Natural killer cell (primary cell): ENCODE measurements around the gene NAPA. TPM values are rescaled to one million over a fixed set of nuclear protein-coding genes. Genes with fewer than 3 reads are reported as not detected.

Experiments used
- ATAC-seq, 3 donors: fragments of 150-1000 bp in 2 of 3; fragments of 200-7000 bp in 1 of 3; cut with Tn5 transposase; 1 replicate in 1 of 3; 2 replicates in 2 of 3; pipeline ENCODE4 v1.10.0; 2021; ENCODE audit warnings: mild to moderate bottlenecking in 2 of 3, moderate library complexity in 2 of 3
- DNase-seq, 2 donors: peaks; one replicate each; pipeline versions ENCODE4 v3.0.0 to v3.0.0-alpha.2; 2013 to 2021; ENCODE audit warnings: mixed read lengths in 1 of 2
- H3K27ac ChIP-seq: one replicate; pipeline ENCODE4 v1.5.1; 2013; ENCODE audit warnings: mild to moderate bottlenecking, low read length
- H3K27me3 ChIP-seq: one replicate; pipeline ENCODE4 v1.6.1; 2013; ENCODE audit warnings: low read length; ENCODE audit not compliant: control insufficient read depth, insufficient read depth
- H3K36me3 ChIP-seq: one replicate; pipeline ENCODE4 v1.6.1; 2013; ENCODE audit warnings: low read length; ENCODE audit not compliant: control insufficient read depth, insufficient read depth
- H3K4me1 ChIP-seq: one replicate; pipeline ENCODE4 v1.6.1; 2013; ENCODE audit warnings: low read length; ENCODE audit not compliant: control insufficient read depth, insufficient read depth
- H3K4me3 ChIP-seq: one replicate; pipeline ENCODE4 v1.5.1; 2013; ENCODE audit warnings: low read length
- H3K9me3 ChIP-seq: one replicate; pipeline ENCODE4 v1.6.1; 2013; ENCODE audit warnings: low read length; ENCODE audit not compliant: control insufficient read depth, insufficient read depth
- H3K27ac Mint-ChIP-seq, 2 donors: one replicate each; pipeline ENCODE4 v1.8.0; 2022; ENCODE audit warnings: mild to moderate bottlenecking in 2 of 2, mixed read lengths in 2 of 2, moderate library complexity in 1 of 2
- H3K27me3 Mint-ChIP-seq, 2 donors: one replicate each; pipeline ENCODE4 v1.8.0; 2022; ENCODE audit warnings: low read depth in 2 of 2, mixed read lengths in 2 of 2
- H3K36me3 Mint-ChIP-seq: one replicate; pipeline ENCODE4 v1.8.0; 2022; ENCODE audit warnings: mixed read lengths
- H3K4me1 Mint-ChIP-seq, 2 donors: one replicate each; pipeline ENCODE4 v1.8.0; 2022; ENCODE audit warnings: mixed read lengths in 2 of 2
- H3K4me3 Mint-ChIP-seq: one replicate; pipeline ENCODE4 v1.8.0; 2022; ENCODE audit warnings: mild to moderate bottlenecking, moderate library complexity, mixed read lengths
- H3K9me3 Mint-ChIP-seq, 2 donors: one replicate each; pipeline ENCODE4 v1.8.0; 2022; ENCODE audit warnings: mixed read lengths in 2 of 2
- WGBS: methylation state at CpG from one replicate; pipeline ENCODE4 v1.1.7; 2013; ENCODE audit warnings: missing lambda C conversion rate; ENCODE audit not compliant: insufficient coverage; 5-methylcytosine and 5-hydroxymethylcytosine counted together
- intact Hi-C: fragments of 100-400 bp; cut with micrococcal nuclease; formaldehyde crosslinking; loops from one replicate; pipeline ENCODE4 v1.14.2; 2022
- total RNA-seq, 4 donors: library from RNA; stranded (reverse); fragments of 120-200 nt in 1 of 4; gene quantifications; one replicate each; pipeline versions ENCODE4 v1.2.3 to v1.2.4, GENCODE V29; 2013 to 2022
- TF ChIP-seq, protein P1 (sequence below): fragments of 200-600 bp; IDR thresholded peaks from one replicate; pipeline ENCODE4 v1.8.0; 2022; ENCODE audit warnings: antibody characterized with exemption

The NAPA gene
- total RNA-seq, 3 donors from 2014 or later (not counting 1 experiment from before 2014, with no cell fraction given), result 192 to 215 (median 192) TPM

DNA sequence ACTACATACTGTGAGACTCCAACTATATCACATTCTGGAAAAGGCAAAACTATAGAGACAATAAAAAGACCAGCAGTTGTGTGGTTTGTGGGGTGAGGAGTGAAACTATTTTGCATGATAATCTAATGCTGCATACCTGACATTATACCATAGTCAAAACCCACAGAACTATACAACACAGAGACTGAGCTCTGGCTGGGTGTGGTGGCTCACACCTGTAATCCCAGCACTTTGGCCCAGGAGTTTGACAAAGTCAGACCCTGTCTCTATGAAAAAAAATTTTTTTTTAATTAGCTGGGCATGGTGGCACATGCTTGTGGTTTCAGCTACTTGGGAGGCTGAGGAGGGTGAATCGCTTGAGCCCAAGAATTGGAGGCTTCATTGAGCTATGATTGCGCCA lies 46.1 kb upstream of the NAPA start:
- Mint-ChIP-seq H3K27ac (no peak overlapping the region), H3K27me3 (peaks cover 0 to 5% of the 10 kb centered on the region in 2 donors), H3K4me1 (peaks cover 0 to 6% of the 10 kb centered on the region in 2 donors), H3K4me3 (no peak overlapping the region), H3K36me3 (no peaks in the 10 kb centered on the region), H3K9me3 (no peaks in the 10 kb centered on the region)
- Histone ChIP-seq H3K36me3 (no peaks in the 10 kb centered on the region), H3K9me3 (no peaks in the 10 kb centered on the region), H3K4me1 (no peaks in the 10 kb centered on the region), H3K27ac (no peak overlapping the region), H3K4me3 (no peak overlapping the region), H3K27me3 (no peaks in the 10 kb centered on the region)
- no peak for DNase-seq
- TF ChIP-seq, protein P1, sequence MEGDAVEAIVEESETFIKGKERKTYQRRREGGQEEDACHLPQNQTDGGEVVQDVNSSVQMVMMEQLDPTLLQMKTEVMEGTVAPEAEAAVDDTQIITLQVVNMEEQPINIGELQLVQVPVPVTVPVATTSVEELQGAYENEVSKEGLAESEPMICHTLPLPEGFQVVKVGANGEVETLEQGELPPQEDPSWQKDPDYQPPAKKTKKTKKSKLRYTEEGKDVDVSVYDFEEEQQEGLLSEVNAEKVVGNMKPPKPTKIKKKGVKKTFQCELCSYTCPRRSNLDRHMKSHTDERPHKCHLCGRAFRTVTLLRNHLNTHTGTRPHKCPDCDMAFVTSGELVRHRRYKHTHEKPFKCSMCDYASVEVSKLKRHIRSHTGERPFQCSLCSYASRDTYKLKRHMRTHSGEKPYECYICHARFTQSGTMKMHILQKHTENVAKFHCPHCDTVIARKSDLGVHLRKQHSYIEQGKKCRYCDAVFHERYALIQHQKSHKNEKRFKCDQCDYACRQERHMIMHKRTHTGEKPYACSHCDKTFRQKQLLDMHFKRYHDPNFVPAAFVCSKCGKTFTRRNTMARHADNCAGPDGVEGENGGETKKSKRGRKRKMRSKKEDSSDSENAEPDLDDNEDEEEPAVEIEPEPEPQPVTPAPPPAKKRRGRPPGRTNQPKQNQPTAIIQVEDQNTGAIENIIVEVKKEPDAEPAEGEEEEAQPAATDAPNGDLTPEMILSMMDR, result no peak
- intact Hi-C loops, result no loop called here
- no CpG with 5 or more reads among the region's 2 CpGs for WGBS
- ATAC-seq, result no peak

DNA sequence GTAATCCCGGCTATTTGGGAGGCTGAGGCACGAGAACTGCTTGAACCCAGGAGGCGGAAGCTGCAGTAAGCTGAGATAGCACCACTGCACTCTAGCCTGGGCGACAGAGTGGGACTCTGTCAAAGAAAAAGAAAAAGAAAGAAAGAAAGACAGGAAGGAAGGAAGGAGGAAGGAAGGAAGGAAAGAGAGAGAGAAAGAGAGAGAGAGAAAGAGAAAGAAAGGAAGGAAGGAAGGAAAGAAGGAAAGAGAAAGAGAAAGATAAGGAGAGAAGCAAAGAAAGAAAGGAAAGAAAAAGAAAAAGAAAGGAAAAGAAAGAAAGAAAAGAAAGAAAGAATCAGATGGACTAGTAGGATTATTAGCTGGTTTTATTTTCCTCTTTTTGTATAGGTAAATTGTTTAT lies 35.3 kb upstream of the NAPA start:
- Mint-ChIP-seq H3K36me3 (no peaks in the 10 kb centered on the region), H3K27me3 (no peaks in the 10 kb centered on the region), H3K4me1 (no peaks in the 10 kb centered on the region), H3K4me3 (no peak overlapping the region), H3K9me3 (no peaks in the 10 kb centered on the region), H3K27ac (no peak overlapping the region)
- no peaks in the 10 kb centered on the region for H3K9me3 ChIP-seq
- WGBS, result 89% methylated on average over 4 of the region's 4 CpGs
- ATAC-seq (no peak), DNase-seq (no peak)
- peaks cover 9% of the 10 kb centered on the region for H3K4me1 ChIP-seq
- H3K27me3 ChIP-seq, result peaks cover 3% of the 10 kb centered on the region
- TF ChIP-seq, protein P1, result no peak
- no peak overlapping the region for H3K27ac ChIP-seq
- no peaks in the 10 kb centered on the region for H3K36me3 ChIP-seq
- no peak overlapping the region for H3K4me3 ChIP-seq
- intact Hi-C loops, result no loop called here

DNA sequence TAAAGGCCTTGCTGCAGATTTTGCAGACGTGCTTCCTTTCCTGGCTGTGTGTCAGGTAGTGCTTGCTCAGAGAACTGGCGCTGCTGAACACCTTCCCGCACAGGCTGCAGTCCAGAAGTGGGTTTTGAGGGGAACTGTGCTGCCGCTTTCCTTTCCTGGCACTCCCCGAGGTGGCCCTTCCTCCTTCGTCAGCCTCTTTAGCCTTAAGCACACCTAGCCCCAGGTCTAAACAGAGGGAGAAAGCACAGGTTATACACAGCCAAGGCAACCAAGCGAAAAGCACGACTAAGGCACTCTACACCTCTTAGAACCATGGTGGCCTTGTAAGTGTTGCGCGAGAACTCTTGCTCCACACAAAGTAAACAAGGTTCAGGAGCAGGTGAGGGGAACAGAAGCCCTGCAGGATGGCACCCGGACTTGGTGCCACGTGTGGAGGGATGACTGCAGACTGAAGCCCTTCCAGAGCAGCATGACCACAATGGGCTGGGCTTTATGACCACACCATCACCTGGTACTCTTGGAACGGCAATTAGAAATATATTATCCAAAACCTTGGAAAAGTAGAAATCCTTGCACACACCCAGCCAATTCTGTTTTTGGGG lies 34.5 kb upstream of the NAPA start:
- no peak overlapping the region for H3K27ac Mint-ChIP-seq
- H3K9me3 Mint-ChIP-seq, result no peaks in the 10 kb centered on the region
- H3K4me1 Mint-ChIP-seq, result no peaks in the 10 kb centered on the region
- no peaks in the 10 kb centered on the region for H3K36me3 Mint-ChIP-seq
- WGBS, result 82% methylated on average over 13 of the region's 13 CpGs
- Histone ChIP-seq H3K36me3 (no peaks in the 10 kb centered on the region), H3K4me3 (no peak overlapping the region), H3K27ac (no peak overlapping the region), H3K9me3 (no peaks in the 10 kb centered on the region), H3K27me3 (peaks cover 8% of the 10 kb centered on the region), H3K4me1 (peaks cover 16% of the 10 kb centered on the region)
- peaks cover 0 to 3% of the 10 kb centered on the region in 2 donors for H3K27me3 Mint-ChIP-seq
- TF ChIP-seq, protein P1, result no peak
- DNase-seq (no peak), ATAC-seq (no peak)
- intact Hi-C loops, result loop anchor here (10.0 kb wide), 1 partner anchor 145 kb away; no protein-coding TSS in a partner anchor
- no peak overlapping the region for H3K4me3 Mint-ChIP-seq

DNA sequence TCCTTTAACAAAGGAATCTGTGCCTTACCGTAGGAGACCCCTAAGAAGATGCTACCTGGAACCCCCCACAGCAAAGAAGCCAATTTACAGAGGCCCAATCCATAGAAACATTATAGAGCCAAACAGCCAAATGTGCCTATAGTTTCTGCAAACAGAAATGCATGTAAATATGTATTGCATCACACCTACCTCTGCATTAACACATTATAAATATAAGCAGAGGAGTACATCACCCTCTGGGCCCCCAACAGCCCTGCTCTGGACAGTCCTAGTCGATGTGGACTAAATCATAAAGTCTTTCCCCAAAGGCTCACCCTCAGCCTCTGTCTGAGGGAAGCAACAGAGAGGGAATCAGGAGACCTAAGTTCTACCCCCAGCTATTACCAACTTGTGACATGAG lies 32.3 kb upstream of the NAPA start:
- no peak overlapping the region for H3K4me3 Mint-ChIP-seq

More for the DNA sequence above, 32.3 kb upstream of the NAPA start:
- peaks cover 0 to 5% of the 10 kb centered on the region in 2 donors for H3K27me3 Mint-ChIP-seq
- TF ChIP-seq, protein P1, result no peak
- H3K27ac Mint-ChIP-seq, result no peak overlapping the region
- H3K36me3 Mint-ChIP-seq, result no peaks in the 10 kb centered on the region
- no peaks in the 10 kb centered on the region for H3K9me3 Mint-ChIP-seq
- DNase-seq (no peak), ATAC-seq (no peak)
- H3K27ac ChIP-seq, result no peak overlapping the region
- no peak overlapping the region for H3K4me3 ChIP-seq
- peaks cover 26% of the 10 kb centered on the region for H3K4me1 ChIP-seq
- no peaks in the 10 kb centered on the region for H3K36me3 ChIP-seq
- intact Hi-C loops, result loop anchor here (10.0 kb wide), 1 partner anchor 148 kb away; no protein-coding TSS in a partner anchor
- H3K9me3 ChIP-seq, result no peaks in the 10 kb centered on the region
- 89% methylated on average over 2 of the region's 2 CpGs for WGBS
- peaks cover 13% of the 10 kb centered on the region for H3K27me3 ChIP-seq
- peaks cover under 1 to 2% of the 10 kb centered on the region in 2 donors for H3K4me1 Mint-ChIP-seq
